Gastrocnemius medialis (tissue), 4 donors: ENCODE results near the gene SPRR2E.
"Not testable (repeated sequence)": the region's sequence is repeated elsewhere in the genome, so short reads cannot be mapped to it uniquely, and the experiment has no call there.

Experiments used
- POLR2A ChIP-seq, 2 donors: fragments of 450-650 bp; IDR thresholded peaks; one replicate each; pipeline ENCODE4 v1.6.1; 2017; ENCODE audit warnings: antibody characterized with exemption in 2 of 2, mild to moderate bottlenecking in 2 of 2, moderate library complexity in 2 of 2
- TF ChIP-seq, protein P1 (sequence below), 5 experiments: fragments of 450-650 bp in 3 of 5; fragments of 200-600 bp in 2 of 5; sonication (generic) in 2 of 5; IDR thresholded peaks in 4 of 5; conservative IDR thresholded peaks in 1 of 5; 1 replicate in 4 of 5; 2 replicates in 1 of 5; pipeline ENCODE4 v1.5.1; 2016 to 2019; ENCODE audit warnings: antibody characterized with exemption in 5 of 5, mild to moderate bottlenecking in 3 of 5, moderate library complexity in 3 of 5

DNA sequence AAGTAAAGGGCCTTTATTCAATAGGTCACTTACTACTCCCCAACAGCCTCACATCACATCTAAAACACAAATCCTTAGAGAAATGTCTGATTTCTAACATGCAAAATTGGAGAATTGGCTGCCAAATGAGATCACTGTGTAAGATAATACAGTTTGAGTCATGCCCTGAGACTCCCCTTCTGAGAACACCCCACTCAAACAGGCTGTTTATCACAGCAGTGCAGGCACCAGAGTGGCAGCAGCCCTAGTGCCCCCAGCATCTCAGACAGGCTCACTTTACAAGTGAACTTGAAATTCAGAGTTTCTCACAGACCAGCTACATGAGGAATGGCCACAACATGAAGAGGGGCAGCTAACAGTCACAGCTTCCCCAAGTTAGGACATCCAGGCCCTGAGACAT is 20.9 kb upstream of the SPRR2E start:
- TF ChIP-seq, protein P1, sequence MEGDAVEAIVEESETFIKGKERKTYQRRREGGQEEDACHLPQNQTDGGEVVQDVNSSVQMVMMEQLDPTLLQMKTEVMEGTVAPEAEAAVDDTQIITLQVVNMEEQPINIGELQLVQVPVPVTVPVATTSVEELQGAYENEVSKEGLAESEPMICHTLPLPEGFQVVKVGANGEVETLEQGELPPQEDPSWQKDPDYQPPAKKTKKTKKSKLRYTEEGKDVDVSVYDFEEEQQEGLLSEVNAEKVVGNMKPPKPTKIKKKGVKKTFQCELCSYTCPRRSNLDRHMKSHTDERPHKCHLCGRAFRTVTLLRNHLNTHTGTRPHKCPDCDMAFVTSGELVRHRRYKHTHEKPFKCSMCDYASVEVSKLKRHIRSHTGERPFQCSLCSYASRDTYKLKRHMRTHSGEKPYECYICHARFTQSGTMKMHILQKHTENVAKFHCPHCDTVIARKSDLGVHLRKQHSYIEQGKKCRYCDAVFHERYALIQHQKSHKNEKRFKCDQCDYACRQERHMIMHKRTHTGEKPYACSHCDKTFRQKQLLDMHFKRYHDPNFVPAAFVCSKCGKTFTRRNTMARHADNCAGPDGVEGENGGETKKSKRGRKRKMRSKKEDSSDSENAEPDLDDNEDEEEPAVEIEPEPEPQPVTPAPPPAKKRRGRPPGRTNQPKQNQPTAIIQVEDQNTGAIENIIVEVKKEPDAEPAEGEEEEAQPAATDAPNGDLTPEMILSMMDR (IDR thresholded peaks at IDR 0.05 in 4 of 5, conservative IDR thresholded peaks at IDR 0.05 in 1 of 5) = not testable (repeated sequence)
- TF ChIP-seq POLR2A (IDR thresholded peaks at IDR 0.05) = not testable (repeated sequence)
